Activated naive CD4-positive, alpha-beta T cell treated with anti-CD3 and anti-CD28 coated beads, Interleukin-2, amount 10 ng/mL, durations not matched to agents 5 hours and 36 hours (primary cell): ENCODE data around the gene OR9Q1. TPM values are rescaled to one million over a fixed set of nuclear protein-coding genes. Genes with fewer than 3 reads are reported as not detected.

Source experiments
- total RNA-seq, 2 experiments: library from RNA; stranded (reverse); gene quantifications; one replicate each; pipeline ENCODE4 v1.2.3, GENCODE V29; 2021

The OR9Q1 gene
- not detected for total RNA-seq

GRCh38 chr11:58023435-58023931 is at the start of gene OR9Q1:
Gene OR9Q1 (plus strand): TSS chr11:58023881. CDS start chr11:58179445, 155,564 bp downstream.

GRCh38 chr11:58030653-58031052 is 7.0 kb downstream of the OR9Q1 start, which contains the start of gene OR6Q1:
Gene OR6Q1 (plus strand): TSS chr11:58030953. CDS start chr11:58030953, 0 bp downstream.

GRCh38 chr11:58125469-58125868 is 101.8 kb downstream of the OR9Q1 start, which contains the start of gene OR9I1:
Gene OR9I1 (minus strand): TSS chr11:58125530. CDS start chr11:58119444, 6,086 bp downstream.

GRCh38 chr11:58188770-58189169 is 165.1 kb downstream of the OR9Q1 start, which contains the start of gene OR9Q2:
Gene OR9Q2 (plus strand): TSS chr11:58189070. CDS start chr11:58190491, 1,421 bp downstream.

GRCh38 chr11:58204042-58204441 is 180.4 kb downstream of the OR9Q1 start, which contains the start of gene OR1S2:
Gene OR1S2 (minus strand): TSS chr11:58204142. CDS start chr11:58204142, 0 bp downstream.

GRCh38 chr11:58212420-58212819 is 188.7 kb downstream of the OR9Q1 start, which contains the start of gene OR1S1:
Gene OR1S1 (plus strand): TSS chr11:58212720.

Other genes starting within 250 kb of the OR9Q1 start
- not detected for gene OR6Q1, start 7.1 kb downstream of the OR9Q1 start, total RNA-seq
- gene OR9I1, start 101.6 kb downstream of the OR9Q1 start, total RNA-seq: not detected
- gene OR9Q2, start 165.2 kb downstream of the OR9Q1 start, total RNA-seq: not detected
- not detected for gene OR1S2, start 180.3 kb downstream of the OR9Q1 start, total RNA-seq
- not detected for gene OR1S1, start 188.8 kb downstream of the OR9Q1 start, total RNA-seq
- gene OR10Q1, start 205.0 kb downstream of the OR9Q1 start, total RNA-seq: not detected
- not detected for gene OR10W1, start 244.4 kb downstream of the OR9Q1 start, total RNA-seq